Stimulated activated CD8-positive, alpha-beta memory T cell treated with anti-CD3 and anti-CD28 coated beads, Interleukin-4, amount 100 ng/mL, for 24 hours (primary cell): ENCODE results near the gene TTF2.
"Not testable (repeated sequence)": the region's sequence is repeated elsewhere in the genome, so short reads cannot be mapped to it uniquely, and the experiment has no call there.

Source experiments
- DNase-seq: peaks from one replicate; pipeline ENCODE4 v3.0.0-alpha.2; 2020; ENCODE audit warnings: low read depth

Gene TTF2

DNA sequence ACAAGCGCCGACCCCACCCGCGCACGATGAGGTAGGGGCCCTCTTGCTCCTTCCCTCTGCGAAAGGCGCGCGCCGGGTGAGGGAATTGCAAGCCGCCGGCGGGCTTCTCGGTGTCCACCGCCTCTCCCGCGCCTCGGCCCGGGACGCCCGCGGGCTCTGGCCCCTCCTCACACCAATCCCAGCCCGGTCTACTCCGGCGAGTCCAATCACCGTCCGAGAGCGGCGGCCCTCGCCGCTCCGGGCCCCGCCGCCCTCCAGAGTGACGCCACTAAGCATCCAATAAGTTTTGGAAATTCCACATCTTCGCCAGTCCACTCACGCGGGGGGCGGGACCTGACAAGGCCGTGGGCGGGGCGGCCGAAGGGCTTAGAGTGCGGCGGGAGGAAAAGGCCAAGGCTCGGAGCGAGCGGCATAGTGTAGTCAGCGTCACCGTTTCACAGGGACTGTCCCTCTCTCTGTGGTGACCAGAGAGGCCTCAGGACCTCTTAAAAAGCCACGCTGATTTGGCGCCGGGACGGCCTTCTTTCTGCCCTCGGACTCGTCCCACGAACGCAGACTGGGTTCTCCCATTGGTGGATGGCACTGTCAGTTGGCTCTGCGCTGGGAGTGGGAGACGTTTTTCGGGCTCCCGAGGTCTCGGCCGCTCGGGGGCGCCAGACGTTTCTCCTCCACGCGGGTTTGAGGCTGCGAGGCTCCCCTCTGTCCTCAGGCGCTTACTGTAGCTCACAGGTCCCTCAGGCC is 61.6 kb downstream of the TTF2 start, which contains the start of gene TRIM45:
Gene TRIM45, minus strand, starts transcription at position 161 of the 741 bp plus-strand sequence. CDS start 548 bp downstream, outside the sequence.
- DNase-seq = peak; percentile 72

DNA sequence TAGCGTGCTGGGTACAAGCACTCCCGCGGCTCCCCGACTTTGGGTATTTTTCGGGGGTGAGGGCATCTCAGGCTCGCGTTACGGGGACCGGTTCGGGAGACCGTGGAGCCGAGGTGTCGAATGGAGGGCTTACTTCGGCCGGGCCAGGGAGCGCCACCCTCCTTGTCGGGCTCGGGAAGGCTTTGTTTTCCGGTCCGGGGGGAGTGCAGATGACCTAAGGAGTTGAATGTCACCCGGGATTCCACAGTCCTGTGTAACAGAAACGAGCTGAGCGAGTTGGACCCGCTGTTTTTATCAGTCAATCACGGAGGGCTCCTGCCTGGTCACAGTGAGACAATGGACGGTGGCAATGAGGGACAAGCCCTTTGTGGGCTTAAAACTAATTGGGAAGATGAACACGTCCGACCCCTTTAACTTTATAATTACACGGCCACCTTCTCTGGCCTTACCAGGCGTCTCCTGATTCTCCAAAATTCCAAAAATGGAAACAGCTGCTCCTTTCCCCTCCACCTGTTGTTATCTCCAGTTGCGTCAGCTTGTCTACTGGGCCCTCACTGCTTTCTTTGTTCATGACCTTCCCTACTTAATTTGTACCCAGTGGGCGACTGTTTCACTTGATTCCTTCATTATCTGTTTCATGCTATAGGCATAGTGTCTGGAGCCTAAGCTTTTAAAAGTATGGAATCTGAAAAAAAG is 62.4 kb downstream of the TTF2 start:
- DNase-seq = no peak

DNA sequence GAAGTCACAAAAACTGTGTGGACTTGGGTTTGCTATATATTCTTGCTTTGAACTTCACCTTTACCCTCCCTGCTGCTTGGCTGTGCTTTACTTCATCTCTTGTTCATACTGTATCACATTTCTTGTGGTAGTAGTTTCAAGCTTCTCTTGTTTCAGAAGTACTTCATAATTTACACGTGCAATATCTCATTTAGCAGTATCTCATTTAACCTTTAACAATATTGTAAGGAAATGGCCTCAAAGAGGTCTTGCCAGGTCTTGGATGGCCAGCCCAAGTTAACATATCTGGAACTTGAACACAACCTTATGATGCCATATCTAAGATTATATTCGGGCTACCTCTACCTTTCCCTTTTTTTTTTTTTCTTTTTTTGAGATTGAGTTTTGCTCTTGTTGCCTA is 63.1 kb downstream of the TTF2 start:
- no peak for DNase-seq

DNA sequence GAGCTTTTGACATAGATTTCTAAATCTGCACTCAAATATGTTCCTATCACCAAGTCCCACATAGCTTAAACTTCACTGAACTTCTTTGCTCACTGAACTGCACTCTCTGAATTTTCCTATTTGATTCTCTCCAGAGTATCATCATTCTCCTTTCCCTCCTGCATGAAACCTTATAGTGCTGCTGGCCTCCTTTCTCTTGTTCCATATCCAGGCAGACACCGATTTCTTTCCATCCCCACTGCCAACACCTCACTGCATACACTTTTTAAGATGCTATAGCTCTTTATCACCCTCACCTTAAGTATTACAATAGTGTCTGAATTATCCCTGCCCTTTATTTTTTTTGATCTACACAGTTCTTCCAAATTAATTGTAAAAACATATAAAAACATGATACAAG is 64.5 kb downstream of the TTF2 start:
- DNase-seq = no peak

DNA sequence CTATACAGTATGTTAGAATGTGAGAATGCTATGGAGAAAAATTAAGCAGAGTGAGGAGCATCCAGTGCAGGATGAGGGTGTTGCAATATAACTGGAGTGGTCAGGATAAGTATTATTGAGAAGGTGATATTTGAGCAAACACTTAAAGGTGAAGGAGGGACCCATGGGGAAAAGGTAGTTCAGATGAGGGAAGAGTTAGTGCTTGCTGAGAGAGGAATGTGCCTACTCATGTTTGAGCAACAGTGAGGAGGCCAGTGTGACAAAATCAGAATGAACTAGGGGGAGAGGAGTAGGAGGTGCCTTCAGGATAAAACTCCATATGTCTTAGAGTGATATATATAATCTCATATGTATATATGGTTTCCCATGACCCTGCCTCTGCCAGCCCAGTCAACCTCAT is 67.7 kb downstream of the TTF2 start:
- no peak for DNase-seq

DNA sequence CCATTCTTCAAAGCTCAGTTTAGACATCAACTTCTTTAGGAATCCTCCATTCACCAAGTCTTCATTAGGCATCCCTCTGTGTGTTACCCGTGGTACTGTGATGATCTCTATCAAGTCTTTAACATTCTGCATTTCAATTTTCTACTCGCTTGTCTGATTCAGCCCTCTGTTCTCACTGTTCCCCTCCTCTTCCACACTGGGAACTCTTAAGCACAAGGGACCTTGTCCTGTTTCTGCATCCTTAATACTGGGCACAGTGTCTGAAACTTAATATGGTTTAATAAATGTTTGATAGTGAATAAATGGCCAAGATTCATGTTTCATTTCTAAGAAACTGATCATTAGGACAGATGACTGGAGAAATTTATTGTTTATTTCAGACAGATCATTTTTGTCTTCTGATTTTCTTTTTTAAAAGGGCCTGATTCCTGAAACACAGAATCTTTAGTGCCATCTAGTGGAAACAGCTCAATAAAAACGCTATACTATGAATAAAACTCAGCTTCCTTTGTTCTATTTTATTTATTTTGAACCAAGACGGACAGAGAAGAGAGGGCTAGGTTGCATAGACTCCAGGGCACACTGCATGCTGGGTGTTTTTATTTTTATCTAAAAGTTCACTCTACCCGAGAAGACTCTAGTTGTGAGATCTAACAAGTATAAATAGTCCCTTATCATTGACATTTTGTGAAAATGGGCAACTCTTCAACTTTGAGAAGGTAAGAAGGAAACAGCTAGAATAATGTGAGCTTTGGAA is 68.4 kb downstream of the TTF2 start:
- DNase-seq = no peak

DNA sequence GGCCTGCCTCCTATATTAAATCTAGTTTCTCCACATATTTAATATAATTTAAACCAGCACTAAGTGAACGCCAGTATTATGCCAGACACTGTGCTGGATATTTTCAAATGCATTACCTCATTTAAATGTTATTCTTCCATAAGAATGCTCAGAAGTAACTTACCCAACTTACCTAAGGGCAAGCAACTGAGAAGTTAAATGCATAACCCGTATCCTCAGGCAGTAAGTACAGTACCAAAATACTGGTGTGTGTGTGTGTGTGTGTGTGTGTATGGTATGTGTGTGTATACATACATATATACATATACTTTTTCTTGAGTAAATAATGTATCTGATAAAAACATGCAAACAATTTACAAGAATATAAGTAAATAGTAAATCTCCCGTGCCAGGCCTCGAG is 70.4 kb downstream of the TTF2 start:
- no peak for DNase-seq

DNA sequence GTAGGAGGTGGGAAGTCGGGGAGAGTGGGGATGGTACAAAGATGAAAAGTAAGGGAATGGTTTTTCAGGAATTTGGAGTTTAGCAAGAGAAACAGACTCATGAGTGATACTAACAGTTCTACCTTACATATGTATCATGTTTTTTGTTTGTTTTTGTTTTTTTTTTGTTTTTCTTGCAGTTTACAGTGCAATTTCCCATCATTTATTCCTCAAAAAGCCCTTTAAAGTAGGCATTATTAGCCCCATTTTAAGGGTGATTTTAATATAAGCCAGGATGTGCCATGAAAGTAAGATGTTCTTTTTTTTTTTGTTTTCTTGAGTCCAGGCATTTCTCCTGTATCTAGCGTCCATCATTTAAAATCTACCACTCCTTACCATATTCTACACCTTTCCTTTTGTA is 75.2 kb downstream of the TTF2 start:
- DNase-seq = no peak

DNA sequence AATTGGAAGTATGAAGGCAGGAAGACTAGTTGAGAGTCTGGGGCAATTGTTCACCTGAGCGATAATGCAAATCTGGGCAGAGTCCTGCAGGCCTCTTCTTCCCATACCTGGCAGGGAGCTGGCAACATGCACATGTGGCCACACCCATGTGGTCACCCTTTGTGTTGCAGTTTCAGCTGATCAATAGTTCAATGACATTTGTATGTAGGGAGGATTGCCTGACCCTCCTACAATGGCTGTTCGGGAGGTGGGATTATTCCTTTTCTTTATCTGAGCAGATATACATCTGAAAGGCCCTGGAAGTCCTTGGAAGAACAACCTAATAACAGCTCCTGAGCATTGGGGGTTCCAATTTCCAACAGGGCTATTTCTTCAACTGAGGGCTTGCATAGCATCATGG is 76.6 kb downstream of the TTF2 start:
- DNase-seq = no peak

DNA sequence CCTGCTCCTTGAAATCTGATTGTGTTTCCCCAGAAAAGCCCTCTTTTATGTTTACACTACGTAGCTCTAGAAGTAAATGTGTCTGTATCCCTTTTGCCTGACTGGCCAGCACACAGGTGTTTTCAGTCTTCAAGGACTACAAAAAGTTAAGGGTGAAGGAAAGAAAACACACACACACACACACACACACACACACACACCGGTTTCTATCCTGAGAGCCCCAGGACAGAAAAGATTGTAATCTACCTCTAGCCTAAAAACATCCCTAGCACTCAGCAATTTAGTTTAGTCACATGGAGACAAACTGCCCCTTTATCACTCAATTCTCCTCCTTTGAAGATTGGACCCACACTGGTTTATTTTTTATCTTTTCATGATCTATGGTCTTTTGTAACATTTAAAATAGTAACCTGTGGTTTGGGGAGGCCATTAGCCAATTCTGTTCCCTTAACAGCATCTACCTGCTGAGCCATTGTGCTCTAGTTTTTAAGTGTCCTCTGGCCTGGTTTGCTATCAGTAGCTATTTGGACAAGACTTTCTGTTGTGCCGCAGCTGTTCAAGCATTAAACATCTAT is 77.2 kb downstream of the TTF2 start:
- DNase-seq = no peak

DNA sequence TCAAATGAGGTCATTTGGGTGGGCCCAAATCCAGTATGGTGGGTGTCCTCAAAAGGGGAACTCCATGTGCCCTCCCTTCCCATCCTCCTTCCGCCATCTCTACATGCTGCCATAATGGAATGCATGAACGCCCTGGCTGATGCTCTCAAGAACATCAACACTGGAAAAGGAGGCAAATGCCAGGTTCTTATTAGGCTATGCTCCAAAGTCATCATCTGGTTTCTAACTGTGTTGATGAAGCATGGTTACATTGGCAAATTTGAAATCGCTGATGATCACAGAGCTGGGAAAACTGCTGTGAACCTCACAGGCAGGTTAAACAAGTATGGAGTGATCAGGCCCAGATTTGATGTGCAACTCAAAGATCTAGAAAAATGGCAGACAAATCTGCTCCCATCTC is 78.0 kb downstream of the TTF2 start:
- DNase-seq = no peak

DNA sequence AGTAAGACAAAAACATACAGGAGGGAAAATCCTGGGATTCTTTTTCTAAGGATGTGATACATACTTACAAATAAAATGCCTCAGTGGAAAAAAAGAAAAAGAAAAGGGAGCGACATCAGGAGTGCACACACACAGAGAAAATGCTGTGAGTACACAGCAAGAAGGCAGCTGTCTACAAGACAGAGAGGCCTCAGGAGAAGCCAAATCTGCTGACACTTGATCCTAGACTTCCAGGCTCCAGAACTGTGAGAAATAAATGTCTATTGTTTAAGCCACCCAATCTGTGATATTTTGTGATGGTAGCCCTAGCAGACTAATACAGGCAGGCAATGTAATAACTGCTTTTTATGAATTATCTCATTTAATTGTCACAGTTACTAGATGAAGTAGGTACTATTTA is 78.4 kb downstream of the TTF2 start:
- no peak for DNase-seq

DNA sequence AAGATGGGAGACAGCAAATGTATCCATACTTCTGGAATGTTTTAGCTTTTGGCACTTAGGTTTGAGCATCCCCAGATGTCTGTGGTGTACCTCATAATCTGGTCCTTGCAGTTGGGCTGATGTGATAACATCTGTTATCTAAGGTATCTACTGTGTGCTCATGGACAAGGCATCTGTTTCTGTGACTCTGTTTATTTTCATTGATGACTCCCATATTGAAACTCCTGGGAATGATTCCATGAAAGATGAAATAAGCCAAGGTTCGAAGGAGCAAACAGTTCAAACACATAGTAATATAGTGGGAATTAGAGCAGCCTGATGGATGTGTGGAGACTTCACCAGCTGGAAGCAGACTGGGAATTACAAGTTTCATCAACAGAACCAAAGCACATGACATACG is 82.1 kb downstream of the TTF2 start:
- DNase-seq = no peak

DNA sequence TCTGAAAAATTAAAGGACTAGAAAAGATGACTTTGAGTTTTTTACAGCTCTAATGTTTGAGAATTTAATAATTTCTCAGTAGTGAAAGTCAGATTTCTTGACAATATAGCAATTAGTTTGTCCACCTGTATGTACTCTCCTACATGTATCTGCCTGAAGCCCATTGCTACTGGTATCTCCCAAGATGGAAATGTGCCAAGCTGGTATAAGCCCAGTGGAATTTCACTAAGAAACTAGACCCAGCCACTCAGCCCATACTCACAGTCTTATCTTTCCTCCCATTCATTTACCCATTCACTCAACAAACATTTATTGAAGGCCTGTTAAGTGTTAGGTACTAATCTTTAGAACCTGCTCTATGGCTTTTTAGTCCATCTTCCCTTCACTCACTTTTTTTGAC is 83.0 kb downstream of the TTF2 start:
- no peak for DNase-seq

DNA sequence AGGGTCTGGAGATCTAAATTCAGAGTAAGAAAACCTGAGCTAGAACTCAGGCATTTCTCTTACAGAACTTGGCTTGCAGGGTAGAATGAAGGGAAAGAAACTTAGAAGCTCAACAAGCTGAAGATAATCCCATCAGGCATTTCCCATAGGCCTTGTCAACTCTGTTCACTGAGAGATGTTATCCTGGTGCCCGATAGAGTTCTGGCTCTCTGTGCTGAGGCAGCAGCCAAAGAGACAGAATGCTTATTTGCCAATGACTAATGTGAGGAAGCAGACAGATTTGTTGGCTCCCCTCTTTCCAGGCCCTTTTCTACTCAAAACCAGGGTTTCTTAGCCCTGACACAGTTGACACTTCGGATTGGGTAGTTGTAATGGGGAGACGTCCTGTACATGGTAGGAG is 83.7 kb downstream of the TTF2 start:
- DNase-seq = no peak

DNA sequence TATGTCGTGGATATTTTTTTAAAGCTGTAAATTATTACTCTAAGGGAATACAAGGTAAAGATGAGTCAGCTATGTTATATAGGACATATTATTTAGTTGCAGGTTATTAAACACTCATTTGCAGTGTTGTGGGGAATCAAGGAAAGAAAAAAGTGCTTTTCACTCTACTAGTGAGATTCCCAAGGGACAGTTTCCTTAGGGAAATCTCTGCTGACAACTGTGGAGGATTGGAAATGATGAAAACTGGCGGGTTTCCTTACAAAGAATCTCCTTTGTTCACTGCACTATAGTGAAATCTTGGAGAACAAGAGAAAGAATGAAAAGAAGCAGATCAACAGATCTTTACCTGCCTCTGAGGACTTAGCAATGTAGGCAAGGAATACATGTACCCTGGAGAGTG is 85.9 kb downstream of the TTF2 start:
- DNase-seq = no peak

DNA sequence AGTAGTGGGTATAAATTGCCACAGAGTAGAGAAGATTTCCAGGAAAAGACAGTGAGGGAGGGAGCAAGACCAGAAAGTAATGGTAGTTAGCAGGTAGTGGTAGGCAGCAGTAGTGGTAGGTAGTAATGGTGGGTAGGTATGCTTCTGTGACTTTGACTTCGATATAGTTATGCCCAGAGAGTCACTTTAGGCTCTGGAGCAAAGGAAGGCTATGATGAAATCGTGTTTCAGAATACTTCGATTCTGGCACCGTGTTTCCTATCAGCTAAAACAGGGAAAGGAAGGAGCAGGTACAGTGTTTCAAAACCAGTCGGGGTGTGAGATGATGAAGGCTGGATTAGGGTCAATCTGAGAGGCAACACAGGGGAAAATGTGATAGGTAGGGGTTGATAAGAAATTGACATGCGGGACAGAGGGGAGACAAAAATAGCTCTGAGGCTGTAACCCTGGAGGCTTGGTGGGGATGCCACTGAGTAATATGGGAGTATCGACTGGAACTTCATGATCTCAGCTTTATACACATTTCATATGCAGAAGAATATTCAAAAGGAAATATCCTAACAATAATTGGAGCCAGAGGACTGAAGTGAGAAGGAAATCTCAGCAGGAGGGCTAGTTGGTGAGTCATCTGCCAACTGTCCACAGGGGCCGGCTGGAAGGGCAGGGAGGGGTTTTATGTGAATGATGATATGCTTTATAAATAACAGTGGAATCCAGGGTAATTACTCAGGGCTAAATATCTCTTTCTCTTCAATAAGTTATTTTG is 86.6 kb downstream of the TTF2 start:
- no peak for DNase-seq

DNA sequence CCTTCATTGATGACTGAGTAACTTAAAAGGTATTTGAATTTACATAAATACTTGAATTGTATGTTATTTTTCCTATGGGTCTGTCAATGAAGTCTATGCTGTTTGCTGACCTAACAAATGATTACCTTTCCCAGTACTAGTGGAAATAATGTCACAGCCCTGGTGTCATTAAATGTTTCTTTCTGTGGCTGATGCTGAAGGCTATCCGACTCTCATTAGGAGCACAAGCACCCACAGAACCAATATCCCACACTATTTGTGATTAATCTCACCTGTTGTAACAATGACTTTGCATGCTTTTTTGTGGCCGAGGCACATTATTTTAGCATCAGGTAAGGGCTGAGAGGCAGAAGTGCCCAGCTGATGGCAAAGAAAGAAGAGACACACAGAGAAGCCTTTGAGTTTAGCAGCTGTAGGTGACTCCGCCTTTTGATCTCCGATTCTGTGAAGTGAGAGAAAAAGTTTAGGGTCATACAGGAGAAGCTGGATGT is 87.3 kb downstream of the TTF2 start:
- no peak for DNase-seq

DNA sequence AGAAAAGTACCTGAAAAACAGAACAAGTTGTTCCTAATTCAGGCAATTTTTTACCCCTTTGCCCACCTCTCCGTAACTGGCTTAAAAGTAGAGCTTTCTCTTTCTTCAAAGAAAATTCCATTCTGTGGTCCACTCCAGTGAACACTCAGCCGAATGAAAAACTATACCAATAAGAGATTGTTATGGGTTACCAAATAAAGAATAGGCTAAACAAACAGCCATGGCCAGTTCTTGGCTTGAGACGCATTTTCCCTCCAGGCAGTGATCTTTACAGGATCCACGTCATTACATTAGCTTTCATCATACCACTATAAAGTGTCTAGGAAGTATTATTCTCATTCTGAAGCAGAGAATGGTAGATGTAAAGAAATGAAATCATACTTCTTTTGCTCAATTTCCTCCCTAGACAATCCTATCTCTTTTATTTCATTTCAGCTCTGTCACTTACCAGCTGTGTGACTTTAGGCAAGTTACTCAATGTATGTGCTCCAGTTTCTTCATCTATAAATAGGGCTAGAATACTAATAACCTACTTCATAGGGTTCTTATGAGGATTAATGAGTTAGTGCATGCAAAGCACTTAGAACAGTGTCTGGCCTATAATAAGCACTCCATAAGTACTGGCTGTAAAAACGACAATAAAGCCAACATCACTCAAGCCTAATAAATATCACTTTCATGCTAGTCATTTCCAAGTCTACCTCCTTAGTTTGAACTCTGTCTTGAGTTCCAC is 87.9 kb downstream of the TTF2 start:
- no peak for DNase-seq

DNA sequence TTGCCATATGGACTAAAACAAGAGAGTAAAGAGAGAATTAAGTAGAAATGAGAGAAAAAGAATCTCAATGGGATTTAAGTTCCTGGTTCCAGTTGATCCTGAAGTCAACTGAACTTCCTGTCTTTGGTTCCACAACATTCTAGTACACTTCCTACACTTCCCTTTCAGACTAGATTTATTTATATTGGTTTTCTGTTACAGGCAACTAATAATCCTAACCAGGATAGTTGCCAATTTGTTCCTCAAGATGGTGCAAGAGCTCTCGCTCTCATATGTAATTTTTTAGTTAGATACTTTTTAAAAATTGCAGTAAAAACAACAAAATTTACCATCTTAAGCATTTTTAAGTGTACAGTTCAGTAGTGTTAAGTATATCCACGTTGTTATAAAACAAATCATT is 90.2 kb downstream of the TTF2 start:
- DNase-seq = no peak

DNA sequence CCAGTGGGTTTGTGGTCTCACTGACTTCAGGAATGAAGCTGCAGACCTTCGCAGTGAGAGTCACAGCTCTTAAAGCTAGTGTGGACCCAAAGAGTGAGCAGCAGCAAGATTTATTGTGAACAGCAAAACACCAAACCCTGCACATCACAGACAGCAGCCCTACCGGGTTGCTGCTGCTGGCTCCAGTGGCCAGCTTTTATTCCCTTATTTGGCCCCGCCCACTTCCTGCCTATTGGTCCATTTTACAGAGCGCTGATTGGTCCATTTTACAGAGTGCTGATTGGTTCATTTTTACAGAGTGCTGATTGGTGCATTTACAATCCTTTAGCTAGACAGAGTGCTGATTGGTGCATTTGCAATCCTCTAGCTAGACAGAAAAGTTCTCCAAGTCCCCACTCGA is 91.2 kb downstream of the TTF2 start:
- not testable (repeated sequence) for DNase-seq
